HepG2 (cell line): ENCODE results near the gene MTA1. TPM values are rescaled to one million over a fixed set of nuclear protein-coding genes. Genes with fewer than 3 reads are reported as not detected.
A peak's percentile ranks its signal among the peaks of the same experiment; 100 is the strongest.

Experiments
- ATAC-seq: fragments of 200-7000 bp; cut with Tn5 transposase; 3 replicates; pipeline ENCODE4 v1.9.1; 2020; ENCODE audit warnings: mild to moderate bottlenecking, moderate library complexity
- BruUV-seq: library from RNA; stranded (reverse); fragments of 400-500 nt; replicated peaks from 2 replicates; lab custom pipeline; 2021; lab: Mats Ljungman, UMichigan
- CTCF ChIA-PET: fragments of 300-600 bp; formaldehyde crosslinking; extraction: SDS; loops from one replicate; lab custom pipeline; 2021; ENCODE audit warnings: low total read pairs, inconsistent platforms, low intra/inter-chr PET ratio; lab: Yijun Ruan, JAX
- POLR2A ChIA-PET: fragments of 350-600 bp; sonication (Branson Sonifier 250); formaldehyde crosslinking; loops from one replicate; lab custom pipeline; 2020; ENCODE audit warnings: antibody characterized with exemption, inconsistent platforms; lab: Yijun Ruan, JAX
- DNase-seq: peaks from one replicate; pipeline ENCODE4 v3.0.0-alpha.2; 2015; ENCODE audit warnings: low spot score
- FAIRE-seq: peaks from 3 replicates; lab custom pipeline; 2011; peaks lifted over from hg19 to GRCh38; lab: Jason Lieb, UNC
- H2AFZ ChIP-seq: one replicate; pipeline ENCODE4 v1.6.1; 2011; ENCODE audit warnings: low read length, inconsistent platforms
- H3K27ac ChIP-seq: fragments of 300-600 bp; 3 replicates; pipeline ENCODE4 v1.8.0; 2011; ENCODE audit warnings: mixed run types, mild to moderate bottlenecking, mixed read lengths, low read length, inconsistent platforms; ENCODE audit not compliant: insufficient read depth; ENCODE audit errors: extremely low read length
- H3K27me3 ChIP-seq, 2 experiments: fragments of 200-600 bp in 1 of 2; 2 replicates in 1 of 2; 3 replicates in 1 of 2; pipeline versions ENCODE4 v1.6.0 to v1.8.0; 2011; ENCODE audit warnings: low read length in 2 of 2, mild to moderate bottlenecking in 2 of 2, moderate library complexity in 2 of 2, inconsistent platforms in 1 of 2; ENCODE audit not compliant: insufficient read depth in 2 of 2, control insufficient read depth in 1 of 2
- H3K36me3 ChIP-seq, 2 experiments: fragments of 200-600 bp in 1 of 2; replicated peaks in 1 of 2; 2 replicates in 1 of 2; 3 replicates in 1 of 2; pipeline versions ENCODE4 v1.5.1 to v1.8.0; 2011; ENCODE audit warnings: low read length in 2 of 2, inconsistent platforms in 1 of 2; ENCODE audit not compliant: insufficient read depth in 2 of 2, control insufficient read depth in 1 of 2
- H3K4me1 ChIP-seq: 2 replicates; pipeline ENCODE4 v1.5.1; 2012; ENCODE audit warnings: low read length, inconsistent platforms; ENCODE audit not compliant: insufficient read depth
- H3K4me2 ChIP-seq: 2 replicates; pipeline ENCODE4 v1.6.0; 2011; ENCODE audit warnings: low read depth, low read length, inconsistent platforms
- H3K4me3 ChIP-seq, 3 experiments: fragments of 200-600 bp in 1 of 3; sonication (generic), shearing (Covaris generic) in 1 of 3; replicated peaks in 1 of 3; 2 replicates each; pipeline ENCODE4 v1.5.1; 2011 to 2016; ENCODE audit warnings: low read length in 3 of 3, inconsistent platforms in 2 of 3, low read depth in 2 of 3, mild to moderate bottlenecking in 2 of 3, control low read depth in 1 of 3, mixed read lengths in 1 of 3; ENCODE audit not compliant: insufficient read depth in 1 of 3
- H3K79me2 ChIP-seq: one replicate; pipeline ENCODE4 v1.6.1; 2011; ENCODE audit warnings: low read length, inconsistent platforms; ENCODE audit not compliant: insufficient read depth
- H3K9ac ChIP-seq: 2 replicates; pipeline ENCODE4 v1.6.0; 2011; ENCODE audit warnings: mild to moderate bottlenecking, low read depth, low read length, inconsistent platforms; ENCODE audit not compliant: insufficient read depth
- H3K9me3 ChIP-seq: 2 replicates; pipeline ENCODE4 v1.5.1; 2012; ENCODE audit warnings: mild to moderate bottlenecking, low read length
- H4K20me1 ChIP-seq: 2 replicates; pipeline ENCODE4 v1.6.0; 2011; ENCODE audit warnings: inconsistent platforms, mild to moderate bottlenecking, low read length, moderate library complexity; ENCODE audit not compliant: insufficient read depth
- AGO2 ChIP-seq: fragments of 200-400 bp; formaldehyde crosslinking; optimal IDR thresholded peaks from 2 replicates; pipeline ENCODE3; 2017; ENCODE audit warnings: mild to moderate bottlenecking, low read depth, low read length, moderate library complexity
- ZNF33A ChIP-seq: sonication (generic); formaldehyde crosslinking; IDR thresholded peaks from 2 replicates; pipeline ENCODE4 v1.5.1; 2020; ENCODE audit warnings: missing genetic modification reagents, mild to moderate bottlenecking, moderate library complexity, borderline replicate concordance
- WGBS: methylation state at CpG from one replicate; pipeline ENCODE4 v1.1.6; 2017; ENCODE audit warnings: low lambda C conversion rate; 5-methylcytosine and 5-hydroxymethylcytosine counted together
- in situ Hi-C: cut with HindIII; loops from 2 replicates; pipeline ENCODE4 v1.10.0; 2017; ENCODE audit warnings: low pct_unique_long_range_greater_than_20kb; ENCODE audit not compliant: extremely low pct_ligation_motif_present
- intact Hi-C: fragments of 100-400 bp; cut with micrococcal nuclease; formaldehyde crosslinking; loops from one replicate; pipeline ENCODE4 v1.10.0; 2022; ENCODE audit not compliant: unreplicated experiment
- polyA plus RNA-seq, 8 experiments: library from polyadenylated mRNA; depleted of rRNA in 3 of 8; stranded (reverse) in 7 of 8; unstranded in 1 of 8; fragments of >200 nt; fragmentation: Illumina TruSeq in 4 of 8; extraction: Trizol in 4 of 8; gene quantifications; 2 replicates each; pipeline versions ENCODE4 v1.2.1 to v1.2.3, GENCODE V29; 2011 to 2016; ENCODE audit warnings: low read depth in 4 of 8, missing spikeins in 1 of 8, mixed read lengths in 1 of 8; ENCODE audit not compliant: insufficient read depth in 1 of 8
- total RNA-seq, 5 experiments: library from RNA; depleted of rRNA; stranded (reverse); fragments of >200 nt; fragmentation: Illumina TruSeq; extraction: Trizol; gene quantifications; 2 replicates each; pipeline ENCODE4 v1.2.3, GENCODE V29; 2016; ENCODE audit warnings: low read depth in 1 of 5
- TF ChIP-seq, protein P1 (sequence below): sonication (generic); formaldehyde crosslinking; IDR thresholded peaks from 2 replicates; pipeline ENCODE4 v1.9.0; 2021; ENCODE audit warnings: missing genetic modification reagents, mild to moderate bottlenecking, borderline replicate concordance

MTA1 gene
- total and polyA plus RNA-seq, 2 of the 13 experiments (the other 11 are each of a cell fraction or from before 2014, with no cell fraction given), result 35.2 to 85.8 TPM

DNA sequence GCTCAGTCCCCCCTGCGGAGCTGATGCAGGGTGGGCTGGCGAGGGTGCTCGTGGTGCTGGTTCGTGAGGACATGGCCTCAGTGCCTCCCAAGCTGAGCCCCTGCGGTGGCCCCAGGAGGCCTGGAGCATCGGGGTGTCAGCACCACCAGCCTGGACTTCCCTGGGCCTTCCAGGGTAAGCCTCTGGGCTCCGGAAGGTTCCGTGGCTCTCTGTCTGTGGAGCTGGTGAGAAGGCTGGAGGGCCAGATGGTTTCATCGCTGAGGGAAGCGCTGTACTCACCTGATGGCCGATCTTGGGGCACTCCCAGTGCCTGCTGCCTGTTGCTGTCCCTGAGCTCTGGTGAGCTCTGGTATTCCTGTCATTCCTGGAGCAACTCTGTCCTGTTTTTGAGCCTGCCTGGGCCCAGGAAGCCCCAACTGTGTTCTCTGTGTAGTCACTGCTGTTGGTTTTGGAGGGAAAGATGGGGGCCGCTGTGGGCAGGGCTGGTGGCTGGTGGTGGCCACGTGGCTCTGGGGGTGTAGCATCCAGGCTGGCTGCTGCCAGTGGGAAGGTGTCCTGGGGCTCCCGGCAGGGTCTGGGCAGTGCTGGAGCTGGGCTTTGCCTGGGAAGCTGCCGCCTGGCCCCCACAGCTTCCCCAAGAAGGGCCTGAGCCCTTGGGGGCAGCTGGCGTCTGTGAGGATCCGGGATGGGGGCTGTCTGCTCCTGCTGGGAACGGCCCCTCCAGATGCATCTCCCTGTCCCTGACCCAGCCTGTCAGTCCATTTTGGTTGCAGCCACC lies 18.3 kb downstream of the MTA1 start:
- WGBS, result 100% methylated on average over 3 of the region's 18 CpGs
- Histone ChIP-seq H3K36me3 (peaks cover 10 to 32% of the 10 kb centered on the region in 2 experiments), H3K79me2 (peaks cover 36% of the 10 kb centered on the region), H3K4me2 (no peak overlapping the region), H3K9ac (no peak overlapping the region), H3K4me3 (no peak overlapping the region), H3K4me1 (no peaks in the 10 kb centered on the region), H4K20me1 (0 out of 2 replicates have a peak, but pooled peaks cover 3% of the 10 kb centered on the region), H3K27me3 (no peaks in the 10 kb centered on the region), H2AFZ (no peak overlapping the region), H3K9me3 (no peaks in the 10 kb centered on the region), H3K27ac (no peak overlapping the region)
- TF ChIP-seq, protein P1, sequence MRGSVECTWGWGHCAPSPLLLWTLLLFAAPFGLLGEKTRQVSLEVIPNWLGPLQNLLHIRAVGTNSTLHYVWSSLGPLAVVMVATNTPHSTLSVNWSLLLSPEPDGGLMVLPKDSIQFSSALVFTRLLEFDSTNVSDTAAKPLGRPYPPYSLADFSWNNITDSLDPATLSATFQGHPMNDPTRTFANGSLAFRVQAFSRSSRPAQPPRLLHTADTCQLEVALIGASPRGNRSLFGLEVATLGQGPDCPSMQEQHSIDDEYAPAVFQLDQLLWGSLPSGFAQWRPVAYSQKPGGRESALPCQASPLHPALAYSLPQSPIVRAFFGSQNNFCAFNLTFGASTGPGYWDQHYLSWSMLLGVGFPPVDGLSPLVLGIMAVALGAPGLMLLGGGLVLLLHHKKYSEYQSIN, result no peak
- TF ChIP-seq AGO2, result peak; percentile 17
- ATAC-seq (no peak), FAIRE-seq (no peak), DNase-seq (no peak)
- intact Hi-C loops, result no loop called here
- ChIA-PET POLR2A (no interaction called here), CTCF (no interaction called here)
- in situ Hi-C loops, result no loop called here
- no TSS peak for BruUV-seq

GRCh38 chr14:105439179-105439578 lies 19.6 kb downstream of the MTA1 start:
- intact Hi-C loops, result no loop called here

More at GRCh38 chr14:105439179-105439578, 19.6 kb downstream of the MTA1 start:
- in situ Hi-C loops, result no loop called here
- H3K27ac ChIP-seq, result no peak overlapping the region
- H3K9me3 ChIP-seq, result no peaks in the 10 kb centered on the region
- no peaks in the 10 kb centered on the region for H3K4me1 ChIP-seq
- peaks cover 33% of the 10 kb centered on the region for H3K79me2 ChIP-seq
- H3K36me3 ChIP-seq, result peaks cover 10 to 35% of the 10 kb centered on the region in 2 experiments
- 0 out of 2 replicates have a peak, but pooled peaks cover 3% of the 10 kb centered on the region for H4K20me1 ChIP-seq
- WGBS, result 86% methylated on average over 9 of the region's 11 CpGs
- peak; percentile 7; the same call in 1 of the 3 replicates for ATAC-seq
- H3K27me3 ChIP-seq, result no peaks in the 10 kb centered on the region
- no peak for DNase-seq
- BruUV-seq, result no TSS peak
- no peak overlapping the region for H3K4me3 ChIP-seq
- POLR2A ChIA-PET, result no interaction called here
- no peak for FAIRE-seq
- TF ChIP-seq ZNF33A (CRISPR knock-in tag), result no peak
- peak; percentile 32 for TF ChIP-seq AGO2
- TF ChIP-seq, all 625 proteins: peak for 1
- no peak overlapping the region for H3K9ac ChIP-seq
- CTCF ChIA-PET, result no interaction called here
- H3K4me2 ChIP-seq, result no peak overlapping the region
- H2AFZ ChIP-seq, result no peak overlapping the region
